ENCODE measurements around the gene SFSWAP. TPM values are rescaled to one million over a fixed set of nuclear protein-coding genes. Genes with fewer than 3 reads are reported as not detected.
"Not testable (repeated sequence)": the region's sequence is repeated elsewhere in the genome, so short reads cannot be mapped to it uniquely, and the experiment has no call there.

Gene SFSWAP
- total and polyA plus RNA-seq, 7 experiments from 2014 or later, result 16.9 to 120 (median 97.4) TPM

GRCh38 chr12:131737150-131737827, 26.4 kb downstream of the SFSWAP start:
- Histone ChIP-seq H3K4me3 (ENCODE audit: low read length) (no peak overlapping the region), H3K9me3 (ENCODE audit: control insufficient read depth in 2 of 3, low read length in 3 of 3) (no peaks in the 10 kb centered on the region), H3K27me3 (ENCODE audit: control insufficient read depth in 2 of 2, insufficient read depth in 2 of 2, low read length in 2 of 2) (no peaks in the 10 kb centered on the region), H3K27ac (ENCODE audit: low read depth, low read length) (no peak overlapping the region), H3K36me3 (ENCODE audit: control insufficient read depth in 2 of 3, insufficient read depth in 3 of 3, low read length in 3 of 3) (peaks cover 14 to 74% (median 16%) of the 10 kb centered on the region in 3 experiments), H3K4me1 (ENCODE audit: control insufficient read depth in 2 of 2, insufficient read depth in 2 of 2, low read length in 2 of 2) (no peaks in the 10 kb centered on the region)
- no peak overlapping the region for H3K4me3 Mint-ChIP-seq
- ChIA-PET POLR2A (interaction anchor here (0.7 kb wide), 1 partner anchor 909 kb away, joined by 3 read pairs; no protein-coding TSS in a partner anchor), CTCF (no interaction called here)
- H3K36me3 Mint-ChIP-seq, result peaks cover 18 to 40% (median 19%) of the 10 kb centered on the region in 5 donors
- H3K27me3 Mint-ChIP-seq, result no peaks in the 10 kb centered on the region
- no peak overlapping the region for H3K27ac Mint-ChIP-seq
- H3K4me1 Mint-ChIP-seq, result peaks cover 0 to 5% (median 0%) of the 10 kb centered on the region in 7 donors
- peaks cover 0 to 5% (median 0%) of the 10 kb centered on the region in 11 donors for H3K9me3 Mint-ChIP-seq
- DNase-seq, result no peak
- no peak for ATAC-seq
- intact Hi-C loops (cut with micrococcal nuclease), result no loop called here

- peaks cover 1 to 11% (median 6%) of the 10 kb centered on the region in 11 donors for H3K9me3 Mint-ChIP-seq
- CTCF ChIA-PET, result no interaction called here
Observed at GRCh38 chr12:131738196-131738595, 27.3 kb downstream of the SFSWAP start.

GRCh38 chr12:131740626-131741025, 29.7 kb downstream of the SFSWAP start:
- intact Hi-C loops (cut with micrococcal nuclease), result no loop called here
- H3K27ac Mint-ChIP-seq, result peak overlapping the region in 1 of 9 donors; percentile 38
- no peaks in the 10 kb centered on the region for H3K27me3 Mint-ChIP-seq
- ChIA-PET CTCF (no interaction called here), POLR2A (interaction anchor here (0.9 kb wide), 1 partner anchor 15 kb away, joined by 4 read pairs; no protein-coding TSS in a partner anchor)
- H3K9me3 Mint-ChIP-seq, result peaks cover 1 to 21% (median 10%) of the 10 kb centered on the region in 11 donors
- H3K4me1 ChIP-seq (ENCODE audit: control insufficient read depth in 2 of 2, insufficient read depth in 2 of 2, low read length in 2 of 2), result no peaks in the 10 kb centered on the region
- H3K36me3 Mint-ChIP-seq, result peaks cover 28 to 52% (median 41%) of the 10 kb centered on the region in 5 donors
- peaks cover 0 to 6% (median 0%) of the 10 kb centered on the region in 7 donors for H3K4me1 Mint-ChIP-seq
- DNase-seq (no peak), ATAC-seq (no peak)
- H3K4me3 Mint-ChIP-seq, result no peak overlapping the region
- H3K4me3 ChIP-seq (ENCODE audit: low read length), result no peak overlapping the region
- H3K27ac ChIP-seq (ENCODE audit: low read depth, low read length), result no peak overlapping the region
- peaks cover 9 to 74% (median 23%) of the 10 kb centered on the region in 3 experiments for H3K36me3 ChIP-seq (ENCODE audit: control insufficient read depth in 2 of 3, insufficient read depth in 3 of 3, low read length in 3 of 3)
- H3K27me3 ChIP-seq (ENCODE audit: control insufficient read depth in 2 of 2, insufficient read depth in 2 of 2, low read length in 2 of 2), result no peaks in the 10 kb centered on the region
- no peaks in the 10 kb centered on the region for H3K9me3 ChIP-seq (ENCODE audit: control insufficient read depth in 2 of 3, low read length in 3 of 3)

More at GRCh38 chr12:131738196-131738595, 27.3 kb downstream of the SFSWAP start:
- no peaks in the 10 kb centered on the region for H3K4me1 ChIP-seq (ENCODE audit: control insufficient read depth in 2 of 2, insufficient read depth in 2 of 2, low read length in 2 of 2)
- H3K27ac ChIP-seq (ENCODE audit: low read depth, low read length), result no peak overlapping the region
- DNase-seq, result no peak
- Mint-ChIP-seq H3K27ac (no peak overlapping the region), H3K36me3 (peaks cover 21 to 41% (median 24%) of the 10 kb centered on the region in 5 donors), H3K4me1 (peaks cover 0 to 6% (median 0%) of the 10 kb centered on the region in 7 donors), H3K27me3 (no peaks in the 10 kb centered on the region), H3K4me3 (no peak overlapping the region)
- intact Hi-C loops (cut with micrococcal nuclease), result no loop called here
- H3K4me3 ChIP-seq (ENCODE audit: low read length), result no peak overlapping the region
- ATAC-seq, result no peak
- peaks cover 9 to 74% (median 14%) of the 10 kb centered on the region in 3 experiments for H3K36me3 ChIP-seq (ENCODE audit: control insufficient read depth in 2 of 3, insufficient read depth in 3 of 3, low read length in 3 of 3)
- no peaks in the 10 kb centered on the region for H3K27me3 ChIP-seq (ENCODE audit: control insufficient read depth in 2 of 2, insufficient read depth in 2 of 2, low read length in 2 of 2)
- POLR2A ChIA-PET, result no interaction called here
- H3K9me3 ChIP-seq (ENCODE audit: control insufficient read depth in 2 of 3, low read length in 3 of 3), result no peaks in the 10 kb centered on the region

- H3K27me3 ChIP-seq (ENCODE audit: control insufficient read depth in 2 of 2, insufficient read depth in 2 of 2, low read length in 2 of 2); POLR2A ChIA-PET; H3K9me3 ChIP-seq (ENCODE audit: control insufficient read depth in 2 of 3, low read length in 3 of 3); H3K27ac Mint-ChIP-seq; H3K27ac ChIP-seq (ENCODE audit: low read depth, low read length); H3K4me1 ChIP-seq (ENCODE audit: control insufficient read depth in 2 of 2, insufficient read depth in 2 of 2, low read length in 2 of 2); H3K4me3 ChIP-seq (ENCODE audit: low read length); intact Hi-C loops (cut with micrococcal nuclease); CTCF ChIA-PET; ATAC-seq; H3K27me3 Mint-ChIP-seq: not testable (repeated sequence)
- Mint-ChIP-seq H3K4me1 (peaks cover 0 to 11% (median 4%) of the 10 kb centered on the region in 7 donors), H3K4me3 (peak overlapping the region in 1 of 10 donors; percentile 4), H3K9me3 (peaks cover 1 to 21% (median 10%) of the 10 kb centered on the region in 11 donors), H3K36me3 (peaks cover 31 to 65% (median 53%) of the 10 kb centered on the region in 5 donors)
- peak in 1 of 9 donors; percentile 2 for DNase-seq
- H3K36me3 ChIP-seq (ENCODE audit: control insufficient read depth in 2 of 3, insufficient read depth in 3 of 3, low read length in 3 of 3), result peaks cover 8 to 81% (median 23%) of the 10 kb centered on the region in 3 experiments
Observed at GRCh38 chr12:131742761-131743160, 31.9 kb downstream of the SFSWAP start.

GRCh38 chr12:131743410-131743809, 32.5 kb downstream of the SFSWAP start:
- H3K27ac ChIP-seq (ENCODE audit: low read depth, low read length); H3K4me3 ChIP-seq (ENCODE audit: low read length); H3K4me1 ChIP-seq (ENCODE audit: control insufficient read depth in 2 of 2, insufficient read depth in 2 of 2, low read length in 2 of 2); intact Hi-C loops (cut with micrococcal nuclease); H3K27me3 Mint-ChIP-seq; H3K4me3 Mint-ChIP-seq; POLR2A ChIA-PET; ATAC-seq; H3K27me3 ChIP-seq (ENCODE audit: control insufficient read depth in 2 of 2, insufficient read depth in 2 of 2, low read length in 2 of 2); H3K9me3 ChIP-seq (ENCODE audit: control insufficient read depth in 2 of 3, low read length in 3 of 3); CTCF ChIA-PET; H3K27ac Mint-ChIP-seq: not testable (repeated sequence)
- peaks cover 1 to 21% (median 10%) of the 10 kb centered on the region in 11 donors for H3K9me3 Mint-ChIP-seq
- H3K36me3 Mint-ChIP-seq, result peaks cover 31 to 69% (median 52%) of the 10 kb centered on the region in 5 donors
- peaks cover 0 to 11% (median 4%) of the 10 kb centered on the region in 7 donors for H3K4me1 Mint-ChIP-seq
- peak in 1 of 9 donors; percentile 14 for DNase-seq
- H3K36me3 ChIP-seq (ENCODE audit: control insufficient read depth in 2 of 3, insufficient read depth in 3 of 3, low read length in 3 of 3), result peaks cover 8 to 87% (median 23%) of the 10 kb centered on the region in 3 experiments

- H3K27me3 ChIP-seq (ENCODE audit: control insufficient read depth in 2 of 2, insufficient read depth in 2 of 2, low read length in 2 of 2); H3K27ac Mint-ChIP-seq; H3K27me3 Mint-ChIP-seq; intact Hi-C loops (cut with micrococcal nuclease); H3K4me1 ChIP-seq (ENCODE audit: control insufficient read depth in 2 of 2, insufficient read depth in 2 of 2, low read length in 2 of 2); H3K27ac ChIP-seq (ENCODE audit: low read depth, low read length); ATAC-seq; CTCF ChIA-PET; H3K4me3 Mint-ChIP-seq; H3K9me3 ChIP-seq (ENCODE audit: control insufficient read depth in 2 of 3, low read length in 3 of 3); POLR2A ChIA-PET; H3K4me3 ChIP-seq (ENCODE audit: low read length): not testable (repeated sequence)
- Mint-ChIP-seq H3K9me3 (peaks cover 1 to 21% (median 10%) of the 10 kb centered on the region in 11 donors), H3K4me1 (peaks cover 0 to 11% (median 4%) of the 10 kb centered on the region in 7 donors), H3K36me3 (peaks cover 31 to 71% (median 52%) of the 10 kb centered on the region in 5 donors)
- H3K36me3 ChIP-seq (ENCODE audit: control insufficient read depth in 2 of 3, insufficient read depth in 3 of 3, low read length in 3 of 3), result peaks cover 8 to 87% (median 23%) of the 10 kb centered on the region in 3 experiments
- peak in 1 of 9 donors; percentile 3 for DNase-seq
Observed at GRCh38 chr12:131743880-131744279, 33.0 kb downstream of the SFSWAP start.

All from naive thymus-derived CD4-positive, alpha-beta T cell (primary cell).